Calu3 (cell line): ENCODE measurements around the gene ZNF587. TPM values are rescaled to one million over a fixed set of nuclear protein-coding genes. Genes with fewer than 3 reads are reported as not detected.
A peak's percentile ranks its signal among the peaks of the same experiment; 100 is the strongest.
"Not testable (repeated sequence)": the region's sequence is repeated elsewhere in the genome, so short reads cannot be mapped to it uniquely, and the experiment has no call there.

ENCODE experiments used
- BruUV-seq: library from RNA; stranded (reverse); fragments of 400-500 nt; replicated peaks from 2 replicates; lab custom pipeline; 2021; lab: Mats Ljungman, UMichigan
- CTCF ChIA-PET: fragments of 300-600 bp; sonication (Branson Sonifier 250); formaldehyde crosslinking; loops from one replicate; lab custom pipeline; 2022; ENCODE audit warnings: antibody characterized with exemption; lab: Charles Lee
- DNase-seq: peaks from one replicate; pipeline ENCODE4 v3.0.0; 2022
- H3K27ac Mint-ChIP-seq: one replicate; pipeline ENCODE4 v1.8.0; 2022; ENCODE audit warnings: mixed read lengths; ENCODE audit not compliant: unreplicated experiment
- H3K27me3 Mint-ChIP-seq: one replicate; pipeline ENCODE4 v1.8.0; 2022; ENCODE audit warnings: mixed read lengths; ENCODE audit not compliant: unreplicated experiment
- H3K36me3 Mint-ChIP-seq: one replicate; pipeline ENCODE4 v1.8.0; 2022; ENCODE audit warnings: mild to moderate bottlenecking, moderate library complexity, mixed read lengths; ENCODE audit not compliant: insufficient read depth, unreplicated experiment
- H3K4me1 Mint-ChIP-seq: one replicate; pipeline ENCODE4 v1.8.0; 2022; ENCODE audit warnings: mild to moderate bottlenecking, low read depth, mixed read lengths; ENCODE audit not compliant: unreplicated experiment
- H3K4me3 Mint-ChIP-seq: one replicate; pipeline ENCODE4 v1.8.0; 2022; ENCODE audit warnings: mild to moderate bottlenecking, low read depth, moderate library complexity, mixed read lengths; ENCODE audit not compliant: unreplicated experiment
- H3K9me3 Mint-ChIP-seq: one replicate; pipeline ENCODE4 v1.8.0; 2022; ENCODE audit warnings: low read depth, mixed read lengths; ENCODE audit not compliant: unreplicated experiment
- intact Hi-C: fragments of 100-400 bp; cut with micrococcal nuclease; formaldehyde crosslinking; loops from one replicate; pipeline ENCODE4 v1.10.0; 2022; ENCODE audit not compliant: unreplicated experiment
- total RNA-seq: library from RNA; stranded (reverse); gene quantifications from 2 replicates; pipeline ENCODE4 v1.2.3, GENCODE V29; 2022
- TF ChIP-seq, protein P1 (sequence below): fragments of 200-600 bp; IDR thresholded peaks from one replicate; pipeline ENCODE4 v1.8.0; 2022; ENCODE audit warnings: antibody characterized with exemption; ENCODE audit not compliant: unreplicated experiment

The ZNF587 gene
- total RNA-seq, 1 experiment from 2014 or later = 113 TPM

DNA sequence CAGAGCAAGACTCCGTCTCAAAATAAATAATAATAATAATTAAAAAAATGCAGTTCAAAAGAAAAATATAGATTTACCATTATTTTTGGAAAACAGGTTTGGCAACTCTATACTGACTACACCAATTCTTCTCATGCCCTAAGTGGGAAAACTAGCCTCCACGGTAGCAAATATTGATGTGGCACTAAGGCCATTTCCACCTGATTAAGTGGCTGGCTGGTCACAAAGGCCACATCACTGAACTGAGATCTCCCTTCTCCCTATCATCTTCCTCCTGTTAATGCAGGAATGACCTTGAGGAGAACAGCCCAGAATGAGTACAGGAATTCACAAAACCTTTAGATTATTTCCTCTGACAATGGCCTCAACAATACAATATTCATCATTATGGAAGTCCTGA, 20.6 kb downstream of the ZNF587 start:
- DNase-seq = no peak
- BruUV-seq = no TSS peak
- H3K4me3 Mint-ChIP-seq = no peak overlapping the region
- TF ChIP-seq, protein P1, sequence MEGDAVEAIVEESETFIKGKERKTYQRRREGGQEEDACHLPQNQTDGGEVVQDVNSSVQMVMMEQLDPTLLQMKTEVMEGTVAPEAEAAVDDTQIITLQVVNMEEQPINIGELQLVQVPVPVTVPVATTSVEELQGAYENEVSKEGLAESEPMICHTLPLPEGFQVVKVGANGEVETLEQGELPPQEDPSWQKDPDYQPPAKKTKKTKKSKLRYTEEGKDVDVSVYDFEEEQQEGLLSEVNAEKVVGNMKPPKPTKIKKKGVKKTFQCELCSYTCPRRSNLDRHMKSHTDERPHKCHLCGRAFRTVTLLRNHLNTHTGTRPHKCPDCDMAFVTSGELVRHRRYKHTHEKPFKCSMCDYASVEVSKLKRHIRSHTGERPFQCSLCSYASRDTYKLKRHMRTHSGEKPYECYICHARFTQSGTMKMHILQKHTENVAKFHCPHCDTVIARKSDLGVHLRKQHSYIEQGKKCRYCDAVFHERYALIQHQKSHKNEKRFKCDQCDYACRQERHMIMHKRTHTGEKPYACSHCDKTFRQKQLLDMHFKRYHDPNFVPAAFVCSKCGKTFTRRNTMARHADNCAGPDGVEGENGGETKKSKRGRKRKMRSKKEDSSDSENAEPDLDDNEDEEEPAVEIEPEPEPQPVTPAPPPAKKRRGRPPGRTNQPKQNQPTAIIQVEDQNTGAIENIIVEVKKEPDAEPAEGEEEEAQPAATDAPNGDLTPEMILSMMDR = no peak
- peaks cover 82% of the 10 kb centered on the region for H3K36me3 Mint-ChIP-seq
- H3K9me3 Mint-ChIP-seq = peaks cover 9% of the 10 kb centered on the region
- no peaks in the 10 kb centered on the region for H3K27me3 Mint-ChIP-seq
- H3K4me1 Mint-ChIP-seq = no peaks in the 10 kb centered on the region
- CTCF ChIA-PET = interaction anchor here (0.7 kb wide), 1 partner anchor 390 kb away, joined by 4 read pairs; no protein-coding TSS in a partner anchor
- H3K27ac Mint-ChIP-seq = peak overlapping the region; percentile 78
- intact Hi-C loops = no loop called here

DNA sequence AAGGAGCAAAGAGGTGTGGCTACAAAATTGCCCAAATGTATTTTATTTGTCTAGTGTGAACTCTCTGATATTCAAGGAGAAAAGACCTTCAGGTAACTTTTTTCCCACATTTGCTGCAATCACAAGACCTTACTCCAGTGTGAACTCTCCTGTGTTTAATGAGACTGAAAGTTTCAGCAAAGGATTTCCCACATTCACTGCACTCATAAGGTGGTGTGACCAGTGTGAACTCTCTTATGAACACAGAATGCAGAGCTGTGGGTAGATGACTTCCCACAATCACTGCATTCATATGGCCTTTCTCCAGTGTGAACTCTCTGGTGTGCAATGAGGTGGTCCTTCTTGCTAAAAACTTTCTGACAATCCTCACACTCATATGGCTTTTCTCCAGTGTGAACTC, 22.8 kb downstream of the ZNF587 start:
- TF ChIP-seq, protein P1 = no peak
- peaks cover 60% of the 10 kb centered on the region for H3K36me3 Mint-ChIP-seq
- no peak overlapping the region for H3K4me3 Mint-ChIP-seq
- CTCF ChIA-PET = no interaction called here
- DNase-seq = no peak
- BruUV-seq = no TSS peak
- no peaks in the 10 kb centered on the region for H3K27me3 Mint-ChIP-seq
- H3K27ac Mint-ChIP-seq = peak overlapping the region; percentile 36
- no peaks in the 10 kb centered on the region for H3K4me1 Mint-ChIP-seq
- peaks cover 11% of the 10 kb centered on the region for H3K9me3 Mint-ChIP-seq
- intact Hi-C loops = no loop called here

DNA sequence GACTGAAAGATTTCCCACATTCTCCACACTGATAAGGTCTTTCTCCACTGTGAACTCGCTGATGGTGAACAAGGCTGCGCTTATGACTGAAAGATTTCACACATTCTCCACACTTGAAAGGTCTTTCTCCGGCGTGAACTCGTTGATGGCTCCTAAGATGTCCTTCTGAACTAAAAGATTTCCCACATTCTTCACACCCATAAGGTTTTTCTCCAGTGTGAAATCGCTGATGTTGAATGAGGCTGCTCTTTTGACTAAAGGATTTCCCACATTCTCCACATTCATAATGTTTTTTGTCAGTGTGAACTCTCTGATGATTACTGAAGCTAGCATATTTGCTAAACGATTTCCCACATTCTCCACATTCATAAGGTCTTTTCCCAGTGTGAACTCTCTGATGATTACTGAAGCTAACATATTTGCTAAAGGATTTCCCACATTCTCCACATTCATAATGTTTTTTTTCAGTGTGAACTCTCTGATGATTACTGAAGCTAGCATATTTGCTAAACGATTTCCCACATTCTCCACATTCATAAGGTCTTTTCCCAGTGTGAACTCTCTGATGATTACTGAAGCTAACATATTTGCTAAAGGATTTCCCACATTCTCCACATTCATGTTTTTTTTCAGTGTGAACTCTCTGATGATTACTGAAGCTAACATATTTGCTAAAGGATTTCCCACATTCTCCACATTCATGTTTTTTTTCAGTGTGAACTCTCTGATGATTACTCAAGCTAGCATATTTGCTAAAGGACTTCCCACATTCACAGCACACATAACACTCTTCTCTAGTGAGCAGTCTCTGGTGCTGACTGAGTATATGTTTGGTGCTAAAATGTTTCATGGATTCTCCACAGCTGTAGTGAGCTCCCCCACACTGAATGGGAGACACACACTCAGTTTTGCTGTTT, 24.5 kb downstream of the ZNF587 start:
- BruUV-seq, H3K27me3 Mint-ChIP-seq, H3K4me3 Mint-ChIP-seq, H3K27ac Mint-ChIP-seq, DNase-seq, H3K4me1 Mint-ChIP-seq, intact Hi-C loops: not testable (repeated sequence)
- Mint-ChIP-seq H3K36me3 (peaks cover 43% of the 10 kb centered on the region), H3K9me3 (peaks cover 13% of the 10 kb centered on the region)
- CTCF ChIA-PET = interaction anchor here (0.7 kb wide), 1 partner anchor 210 kb away, joined by 4 read pairs; no protein-coding TSS in a partner anchor

DNA sequence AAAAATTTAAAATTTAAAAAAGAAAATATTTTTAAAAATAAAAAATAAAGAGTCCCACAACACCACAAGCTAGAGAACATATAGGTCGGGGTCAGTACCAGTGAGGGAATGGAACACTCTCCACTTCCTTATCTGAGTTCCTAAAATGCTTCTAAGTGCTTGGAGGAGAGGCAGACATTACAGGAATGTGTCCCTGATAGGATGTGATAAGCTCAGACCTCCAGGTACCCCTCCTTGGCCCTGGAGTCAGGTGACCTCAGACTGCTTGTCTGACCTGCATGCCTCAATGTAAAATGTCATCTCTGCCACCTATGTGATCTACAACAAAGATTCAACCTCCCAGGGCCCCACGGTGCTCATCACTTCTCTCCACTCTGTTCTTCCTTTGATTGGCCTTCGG, 36.4 kb downstream of the ZNF587 start:
- CTCF ChIA-PET = no interaction called here
- Mint-ChIP-seq H3K9me3 (peaks cover 19% of the 10 kb centered on the region), H3K4me1 (no peaks in the 10 kb centered on the region), H3K4me3 (no peak overlapping the region), H3K27me3 (no peaks in the 10 kb centered on the region), H3K27ac (no peak overlapping the region), H3K36me3 (no peaks in the 10 kb centered on the region)
- BruUV-seq = no TSS peak
- intact Hi-C loops = no loop called here
- TF ChIP-seq, protein P1 = no peak
- no peak for DNase-seq
